HepG2 (cell line): Measurements from ENCODE around the gene ASTN2. TPM values are rescaled to one million over a fixed set of nuclear protein-coding genes. Genes with fewer than 3 reads are reported as not detected.

Experiments used
- ATAC-seq: fragments of 200-7000 bp; cut with Tn5 transposase; 3 replicates; pipeline ENCODE4 v1.9.1; 2020; ENCODE audit warnings: mild to moderate bottlenecking, moderate library complexity
- BruUV-seq: library from RNA; stranded (reverse); fragments of 400-500 nt; replicated peaks from 2 replicates; lab custom pipeline; 2021; lab: Mats Ljungman, UMichigan
- CTCF ChIA-PET: fragments of 300-600 bp; formaldehyde crosslinking; extraction: SDS; loops from one replicate; lab custom pipeline; 2021; ENCODE audit warnings: low total read pairs, inconsistent platforms, low intra/inter-chr PET ratio; lab: Yijun Ruan, JAX
- POLR2A ChIA-PET: fragments of 350-600 bp; sonication (Branson Sonifier 250); formaldehyde crosslinking; loops from one replicate; lab custom pipeline; 2020; ENCODE audit warnings: antibody characterized with exemption, inconsistent platforms; lab: Yijun Ruan, JAX
- DNase-seq: peaks from one replicate; pipeline ENCODE4 v3.0.0-alpha.2; 2015; ENCODE audit warnings: low spot score
- FAIRE-seq: peaks from 3 replicates; lab custom pipeline; 2011; peaks lifted over from hg19 to GRCh38; lab: Jason Lieb, UNC
- H2AFZ ChIP-seq: one replicate; pipeline ENCODE4 v1.6.1; 2011; ENCODE audit warnings: low read length, inconsistent platforms
- H3K27ac ChIP-seq: fragments of 300-600 bp; 3 replicates; pipeline ENCODE4 v1.8.0; 2011; ENCODE audit warnings: mixed run types, mild to moderate bottlenecking, mixed read lengths, low read length, inconsistent platforms; ENCODE audit not compliant: insufficient read depth; ENCODE audit errors: extremely low read length
- H3K27me3 ChIP-seq, 2 experiments: fragments of 200-600 bp in 1 of 2; 2 replicates in 1 of 2; 3 replicates in 1 of 2; pipeline versions ENCODE4 v1.6.0 to v1.8.0; 2011; ENCODE audit warnings: low read length in 2 of 2, mild to moderate bottlenecking in 2 of 2, moderate library complexity in 2 of 2, inconsistent platforms in 1 of 2; ENCODE audit not compliant: insufficient read depth in 2 of 2, control insufficient read depth in 1 of 2
- H3K36me3 ChIP-seq, 2 experiments: fragments of 200-600 bp in 1 of 2; replicated peaks in 1 of 2; 2 replicates in 1 of 2; 3 replicates in 1 of 2; pipeline versions ENCODE4 v1.5.1 to v1.8.0; 2011; ENCODE audit warnings: low read length in 2 of 2, inconsistent platforms in 1 of 2; ENCODE audit not compliant: insufficient read depth in 2 of 2, control insufficient read depth in 1 of 2
- H3K4me1 ChIP-seq: 2 replicates; pipeline ENCODE4 v1.5.1; 2012; ENCODE audit warnings: low read length, inconsistent platforms; ENCODE audit not compliant: insufficient read depth
- H3K4me2 ChIP-seq: 2 replicates; pipeline ENCODE4 v1.6.0; 2011; ENCODE audit warnings: low read depth, low read length, inconsistent platforms
- H3K4me3 ChIP-seq, 3 experiments: fragments of 200-600 bp in 1 of 3; sonication (generic), shearing (Covaris generic) in 1 of 3; replicated peaks in 1 of 3; 2 replicates each; pipeline ENCODE4 v1.5.1; 2011 to 2016; ENCODE audit warnings: low read length in 3 of 3, inconsistent platforms in 2 of 3, low read depth in 2 of 3, mild to moderate bottlenecking in 2 of 3, control low read depth in 1 of 3, mixed read lengths in 1 of 3; ENCODE audit not compliant: insufficient read depth in 1 of 3
- H3K79me2 ChIP-seq: one replicate; pipeline ENCODE4 v1.6.1; 2011; ENCODE audit warnings: low read length, inconsistent platforms; ENCODE audit not compliant: insufficient read depth
- H3K9ac ChIP-seq: 2 replicates; pipeline ENCODE4 v1.6.0; 2011; ENCODE audit warnings: mild to moderate bottlenecking, low read depth, low read length, inconsistent platforms; ENCODE audit not compliant: insufficient read depth
- H3K9me3 ChIP-seq: 2 replicates; pipeline ENCODE4 v1.5.1; 2012; ENCODE audit warnings: mild to moderate bottlenecking, low read length
- H4K20me1 ChIP-seq: 2 replicates; pipeline ENCODE4 v1.6.0; 2011; ENCODE audit warnings: inconsistent platforms, mild to moderate bottlenecking, low read length, moderate library complexity; ENCODE audit not compliant: insufficient read depth
- ZNF616 ChIP-seq: sonication (generic); formaldehyde crosslinking; IDR thresholded peaks from 2 replicates; pipeline ENCODE4 v1.5.0; 2020; ENCODE audit warnings: low read depth, mild to moderate bottlenecking, missing genetic modification reagents
- ZNF713 ChIP-seq: sonication (generic); formaldehyde crosslinking; IDR thresholded peaks from 2 replicates; pipeline ENCODE4 v1.4.0; 2020; ENCODE audit warnings: mild to moderate bottlenecking, missing genetic modification reagents
- ZNF891 ChIP-seq: sonication (generic); formaldehyde crosslinking; IDR thresholded peaks from 2 replicates; pipeline ENCODE4 v1.5.0; 2020; ENCODE audit warnings: mild to moderate bottlenecking, missing genetic modification reagents
- WGBS: methylation state at CpG from one replicate; pipeline ENCODE4 v1.1.6; 2017; ENCODE audit warnings: low lambda C conversion rate; 5-methylcytosine and 5-hydroxymethylcytosine counted together
- in situ Hi-C: cut with HindIII; loops from 2 replicates; pipeline ENCODE4 v1.10.0; 2017; ENCODE audit warnings: low pct_unique_long_range_greater_than_20kb; ENCODE audit not compliant: extremely low pct_ligation_motif_present
- intact Hi-C: fragments of 100-400 bp; cut with micrococcal nuclease; formaldehyde crosslinking; loops from one replicate; pipeline ENCODE4 v1.10.0; 2022; ENCODE audit not compliant: unreplicated experiment
- polyA plus RNA-seq, 8 experiments: library from polyadenylated mRNA; depleted of rRNA in 3 of 8; stranded (reverse) in 7 of 8; unstranded in 1 of 8; fragments of >200 nt; fragmentation: Illumina TruSeq in 4 of 8; extraction: Trizol in 4 of 8; gene quantifications; 2 replicates each; pipeline versions ENCODE4 v1.2.1 to v1.2.3, GENCODE V29; 2011 to 2016; ENCODE audit warnings: low read depth in 4 of 8, missing spikeins in 1 of 8, mixed read lengths in 1 of 8; ENCODE audit not compliant: insufficient read depth in 1 of 8
- total RNA-seq, 5 experiments: library from RNA; depleted of rRNA; stranded (reverse); fragments of >200 nt; fragmentation: Illumina TruSeq; extraction: Trizol; gene quantifications; 2 replicates each; pipeline ENCODE4 v1.2.3, GENCODE V29; 2016; ENCODE audit warnings: low read depth in 1 of 5
- TF ChIP-seq, protein P1 (sequence below): sonication (generic); formaldehyde crosslinking; IDR thresholded peaks from 2 replicates; pipeline ENCODE4 v1.4.0; 2020; ENCODE audit warnings: missing genetic modification reagents
- TF ChIP-seq, protein P2 (sequence below): sonication (generic); formaldehyde crosslinking; IDR thresholded peaks from 2 replicates; pipeline ENCODE4 v1.5.0; 2020; ENCODE audit warnings: missing genetic modification reagents

ASTN2 gene
- total and polyA plus RNA-seq, 2 of the 13 experiments (the other 11 are each of a cell fraction or from before 2014, with no cell fraction given), result 5.2 to 13.5 TPM

DNA sequence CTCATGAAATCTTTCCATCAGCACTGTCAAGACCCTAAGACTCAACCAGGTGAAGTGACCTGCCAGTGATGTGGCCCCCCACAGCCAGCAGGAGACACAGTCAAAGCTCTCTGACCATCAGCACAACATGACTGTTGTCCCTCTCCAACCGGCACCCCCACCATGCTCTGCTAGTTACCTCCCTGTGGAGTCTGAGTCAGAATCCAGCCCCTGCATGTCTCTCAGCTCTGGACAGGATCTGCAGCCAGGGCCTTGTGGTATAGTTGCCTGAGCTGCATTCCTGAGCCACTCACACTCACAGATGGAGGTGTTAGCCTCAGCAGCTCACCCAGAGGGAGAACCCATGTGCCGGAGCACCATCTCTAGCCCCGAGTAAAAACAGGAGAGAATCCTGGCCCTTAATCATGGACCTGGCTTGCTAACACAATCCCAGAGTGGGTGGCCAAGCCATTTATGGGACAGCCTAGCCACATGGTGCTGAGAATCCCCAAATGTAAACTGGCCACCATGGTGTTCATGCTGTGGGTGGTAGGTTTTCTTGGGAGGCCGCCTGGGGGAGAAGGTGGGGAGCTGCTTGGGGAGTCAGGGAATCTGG, 1023.5 kb downstream of the ASTN2 start:
- Histone ChIP-seq H3K9ac (no peak overlapping the region), H3K27ac (no peak overlapping the region), H3K36me3 (no peaks in the 10 kb centered on the region), H3K4me1 (no peaks in the 10 kb centered on the region), H4K20me1 (no peaks in the 10 kb centered on the region), H3K9me3 (no peaks in the 10 kb centered on the region), H3K4me3 (no peak overlapping the region), H3K4me2 (no peak overlapping the region)
- no peak for FAIRE-seq
- in situ Hi-C loops, result no loop called here
- DNase-seq, result no peak
- no peak for ATAC-seq
- WGBS, result 100% methylated on average over 1 of the region's 4 CpGs
- CTCF ChIA-PET, result no interaction called here
- intact Hi-C loops, result no loop called here
- BruUV-seq, result no TSS peak
- TF ChIP-seq, protein P1, sequence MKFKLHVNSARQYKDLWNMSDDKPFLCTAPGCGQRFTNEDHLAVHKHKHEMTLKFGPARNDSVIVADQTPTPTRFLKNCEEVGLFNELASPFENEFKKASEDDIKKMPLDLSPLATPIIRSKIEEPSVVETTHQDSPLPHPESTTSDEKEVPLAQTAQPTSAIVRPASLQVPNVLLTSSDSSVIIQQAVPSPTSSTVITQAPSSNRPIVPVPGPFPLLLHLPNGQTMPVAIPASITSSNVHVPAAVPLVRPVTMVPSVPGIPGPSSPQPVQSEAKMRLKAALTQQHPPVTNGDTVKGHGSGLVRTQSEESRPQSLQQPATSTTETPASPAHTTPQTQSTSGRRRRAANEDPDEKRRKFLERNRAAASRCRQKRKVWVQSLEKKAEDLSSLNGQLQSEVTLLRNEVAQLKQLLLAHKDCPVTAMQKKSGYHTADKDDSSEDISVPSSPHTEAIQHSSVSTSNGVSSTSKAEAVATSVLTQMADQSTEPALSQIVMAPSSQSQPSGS, result no peak
- no peak for TF ChIP-seq ZNF713 (CRISPR knock-in tag)
- no peak for TF ChIP-seq ZNF616 (CRISPR knock-in tag)
- TF ChIP-seq, protein P2, sequence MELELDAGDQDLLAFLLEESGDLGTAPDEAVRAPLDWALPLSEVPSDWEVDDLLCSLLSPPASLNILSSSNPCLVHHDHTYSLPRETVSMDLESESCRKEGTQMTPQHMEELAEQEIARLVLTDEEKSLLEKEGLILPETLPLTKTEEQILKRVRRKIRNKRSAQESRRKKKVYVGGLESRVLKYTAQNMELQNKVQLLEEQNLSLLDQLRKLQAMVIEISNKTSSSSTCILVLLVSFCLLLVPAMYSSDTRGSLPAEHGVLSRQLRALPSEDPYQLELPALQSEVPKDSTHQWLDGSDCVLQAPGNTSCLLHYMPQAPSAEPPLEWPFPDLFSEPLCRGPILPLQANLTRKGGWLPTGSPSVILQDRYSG (CRISPR knock-in tag), result no peak
- no peak for TF ChIP-seq ZNF891 (CRISPR knock-in tag)
- TF ChIP-seq, all 625 proteins: peak for 0
- H3K79me2 ChIP-seq, result no peaks in the 10 kb centered on the region
- POLR2A ChIA-PET, result no interaction called here
- no peaks in the 10 kb centered on the region for H3K27me3 ChIP-seq
- no peak overlapping the region for H2AFZ ChIP-seq
